Activated CD4-positive, alpha-beta T cell treated with anti-CD3 and anti-CD28 coated beads for 36 hours (primary cell): ENCODE measurements around the gene BTBD17. TPM values are rescaled to one million over a fixed set of nuclear protein-coding genes. Genes with fewer than 3 reads are reported as not detected.
A peak's percentile ranks its signal among the peaks of the same experiment; 100 is the strongest.

Experiments
- ATAC-seq: fragments of 200-7000 bp; cut with Tn5 transposase; one replicate; pipeline ENCODE4 v1.10.0; 2021; ENCODE audit warnings: mild to moderate bottlenecking, moderate library complexity
- CTCF ChIA-PET: fragments of 350-600 bp; sonication (Branson Sonifier 250); formaldehyde crosslinking; loops from one replicate; lab custom pipeline; 2021; ENCODE audit warnings: antibody characterized with exemption; lab: Charles Lee
- POLR2A ChIA-PET: fragments of 350-600 bp; sonication (Branson Sonifier 250); formaldehyde crosslinking; loops from one replicate; lab custom pipeline; 2021; ENCODE audit warnings: antibody characterized with exemption, inconsistent platforms; lab: Charles Lee
- DNase-seq: peaks from one replicate; pipeline ENCODE4 v3.0.0-alpha.2; 2020
- H3K27ac Mint-ChIP-seq: one replicate; pipeline ENCODE4 v1.8.0; 2021; ENCODE audit warnings: mixed read lengths
- H3K27me3 Mint-ChIP-seq: one replicate; pipeline ENCODE4 v1.8.0; 2021; ENCODE audit warnings: mixed read lengths
- H3K36me3 Mint-ChIP-seq: one replicate; pipeline ENCODE4 v1.8.0; 2021; ENCODE audit warnings: low read depth, mixed read lengths
- H3K4me1 Mint-ChIP-seq: one replicate; pipeline ENCODE4 v1.8.0; 2021; ENCODE audit warnings: mixed read lengths
- H3K4me3 Mint-ChIP-seq: one replicate; pipeline ENCODE4 v1.8.0; 2021; ENCODE audit warnings: mild to moderate bottlenecking, moderate library complexity, mixed read lengths
- H3K9me3 Mint-ChIP-seq: one replicate; pipeline ENCODE4 v1.8.0; 2021; ENCODE audit warnings: low read depth, mixed read lengths
- intact Hi-C, 2 experiments: fragments of 100-400 bp; cut with DNase I in 1 of 2; cut with micrococcal nuclease in 1 of 2; formaldehyde crosslinking; loops; one replicate each; pipeline versions ENCODE4 v1.14.2 to v1.15.1; 2022 to 2024; cut with DNase I, micrococcal nuclease
- total RNA-seq, 2 experiments: library from RNA; stranded (reverse); gene quantifications; one replicate each; pipeline ENCODE4 v1.2.3, GENCODE V29; 2021

Gene BTBD17
- total RNA-seq, 2 experiments from 2014 or later, result not detected

- Mint-ChIP-seq H3K4me3 (no peak overlapping the region), H3K27ac (no peak overlapping the region), H3K4me1 (no peaks in the 10 kb centered on the region), H3K27me3 (no peaks in the 10 kb centered on the region), H3K36me3 (no peaks in the 10 kb centered on the region), H3K9me3 (no peaks in the 10 kb centered on the region)
- ATAC-seq (no peak), DNase-seq (no peak)
- POLR2A ChIA-PET, result no interaction called here
- CTCF ChIA-PET, result interaction anchor here (0.6 to 1.9 kb wide), 4 partner anchors 12 to 103 kb away, joined by 3 to 5 read pairs (median 3); partner anchors contain the start of gene GPR142
- intact Hi-C loops, result no loop called here
These were observed 28.8 kb downstream of the BTBD17 start for GRCh38 chr17:74332763-74333283.

- Mint-ChIP-seq H3K9me3 (no peaks in the 10 kb centered on the region), H3K36me3 (no peaks in the 10 kb centered on the region), H3K4me3 (no peak overlapping the region), H3K27me3 (peaks cover 3% of the 10 kb centered on the region), H3K27ac (no peak overlapping the region), H3K4me1 (no peaks in the 10 kb centered on the region)
- DNase-seq, result no peak
- CTCF ChIA-PET, result interaction anchor here (0.6 to 1.1 kb wide), 3 partner anchors 21 to 104 kb away, joined by 3 read pairs; partner anchors contain the start of gene GPR142
- POLR2A ChIA-PET, result no interaction called here
- intact Hi-C loops, result no loop called here
- no peak for ATAC-seq
These were observed 29.5 kb downstream of the BTBD17 start for GRCh38 chr17:74332017-74332650.

DNA sequence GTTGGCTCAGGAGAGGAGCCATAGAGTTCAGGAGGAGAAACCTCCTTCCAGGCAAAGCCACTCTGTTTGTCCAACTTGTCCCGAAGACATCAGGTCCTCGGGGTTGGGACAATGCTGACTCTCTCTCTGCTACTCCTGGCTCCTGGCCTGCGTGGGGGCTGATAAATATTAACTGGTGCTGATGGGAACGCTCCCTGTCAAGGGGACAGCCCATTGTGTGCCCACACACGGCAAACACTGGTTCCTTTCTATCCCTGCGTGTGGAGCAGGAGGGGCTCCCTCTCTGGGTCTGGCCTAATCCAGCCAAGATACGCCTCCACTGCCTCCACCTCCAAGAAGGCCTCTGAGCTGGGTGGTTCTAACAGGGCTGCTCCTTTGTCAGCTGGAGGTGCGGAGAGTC lies 31.2 kb downstream of the BTBD17 start:
- DNase-seq (no peak), ATAC-seq (no peak)
- H3K4me1 Mint-ChIP-seq, result peaks cover 7% of the 10 kb centered on the region
- no peaks in the 10 kb centered on the region for H3K36me3 Mint-ChIP-seq
- H3K27me3 Mint-ChIP-seq, result peaks cover 10% of the 10 kb centered on the region
- no peak overlapping the region for H3K27ac Mint-ChIP-seq
- ChIA-PET CTCF (interaction anchor here (0.6 kb wide), 1 partner anchor 273 kb away, joined by 3 read pairs; no protein-coding TSS in a partner anchor), POLR2A (no interaction called here)
- intact Hi-C loops, result no loop called here
- no peaks in the 10 kb centered on the region for H3K9me3 Mint-ChIP-seq
- no peak overlapping the region for H3K4me3 Mint-ChIP-seq

DNA sequence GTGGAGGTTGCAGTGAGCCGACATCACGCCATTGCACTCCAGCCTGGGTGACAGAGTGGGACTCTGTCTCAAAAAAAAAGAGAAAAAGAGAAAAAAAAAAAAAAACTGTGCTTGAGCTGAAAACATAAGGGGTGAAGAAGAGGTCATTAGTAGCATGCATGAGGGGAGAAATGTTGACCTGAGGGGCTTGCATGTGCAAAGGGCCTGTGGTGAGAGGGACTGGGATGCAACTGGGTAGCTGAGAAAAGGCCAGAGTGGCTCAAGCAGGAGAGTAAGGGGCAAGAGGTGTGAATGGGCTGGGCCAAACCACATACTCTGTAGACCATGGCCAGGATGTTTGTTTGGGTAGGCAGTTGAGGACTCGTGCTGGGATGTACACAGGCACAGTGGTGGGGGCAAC lies 32.3 kb downstream of the BTBD17 start:
- H3K4me3 Mint-ChIP-seq, result no peak overlapping the region
- H3K9me3 Mint-ChIP-seq, result no peaks in the 10 kb centered on the region
- no peak overlapping the region for H3K27ac Mint-ChIP-seq
- H3K36me3 Mint-ChIP-seq, result no peaks in the 10 kb centered on the region
- ChIA-PET CTCF (no interaction called here), POLR2A (no interaction called here)
- peaks cover 13% of the 10 kb centered on the region for H3K27me3 Mint-ChIP-seq
- ATAC-seq (no peak), DNase-seq (no peak)
- intact Hi-C loops, result no loop called here
- H3K4me1 Mint-ChIP-seq, result peaks cover 9% of the 10 kb centered on the region

DNA sequence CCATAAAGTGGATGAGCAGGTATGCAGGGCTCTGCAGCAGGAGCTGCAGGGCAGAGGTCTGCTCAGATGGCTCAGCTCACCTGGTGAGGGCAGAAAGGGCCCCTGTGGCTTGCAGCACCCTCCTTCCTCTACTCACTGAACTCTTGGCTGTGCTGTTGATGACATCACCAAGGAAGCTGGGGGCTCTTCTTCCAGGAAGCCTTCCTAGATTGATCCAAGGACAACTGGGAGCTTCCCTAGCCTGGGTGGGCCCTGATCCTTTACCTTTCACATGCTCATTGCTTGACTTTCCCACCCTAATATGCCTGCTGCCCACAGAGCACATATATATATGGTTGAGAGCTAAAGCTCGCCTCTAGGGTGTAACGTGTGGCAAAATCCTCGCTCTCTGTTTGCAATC lies 33.2 kb downstream of the BTBD17 start:
- intact Hi-C loops, result no loop called here
- POLR2A ChIA-PET, result no interaction called here
- Mint-ChIP-seq H3K27me3 (peaks cover 16% of the 10 kb centered on the region), H3K27ac (no peak overlapping the region), H3K4me3 (no peak overlapping the region), H3K9me3 (no peaks in the 10 kb centered on the region), H3K36me3 (no peaks in the 10 kb centered on the region), H3K4me1 (peaks cover 9% of the 10 kb centered on the region)
- DNase-seq, result no peak
- no peak for ATAC-seq
- CTCF ChIA-PET, result interaction anchor here (0.8 to 1.0 kb wide), 2 partner anchors 14 to 40 kb away, joined by 3 read pairs; no protein-coding TSS in a partner anchor

DNA sequence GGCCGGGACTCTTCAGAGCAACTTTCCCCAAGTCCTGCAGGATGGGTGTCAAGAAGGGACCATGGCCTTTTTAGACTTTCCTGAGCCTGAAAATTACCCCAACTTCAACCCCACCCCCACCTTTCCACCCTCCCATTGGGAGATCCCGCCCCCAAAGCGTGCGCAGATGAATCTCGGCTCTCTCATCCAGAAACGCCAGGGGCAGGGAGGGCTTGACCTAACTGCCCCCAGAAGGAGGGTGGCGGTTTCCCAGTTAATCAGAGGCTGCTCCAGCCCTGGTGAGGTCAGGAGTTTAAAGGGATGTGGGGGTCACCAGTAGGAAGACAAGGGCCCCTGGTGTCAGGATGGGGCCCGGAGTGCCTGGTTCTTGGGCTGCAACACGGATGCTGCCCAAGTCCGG lies 35.2 kb downstream of the BTBD17 start:
- no peaks in the 10 kb centered on the region for H3K36me3 Mint-ChIP-seq
- no peak overlapping the region for H3K4me3 Mint-ChIP-seq
- CTCF ChIA-PET, result interaction anchor here (0.5 to 0.6 kb wide), 2 partner anchors 42 to 131 kb away, joined by 3 read pairs; no protein-coding TSS in a partner anchor
- peaks cover 9% of the 10 kb centered on the region for H3K4me1 Mint-ChIP-seq
- peaks cover 19% of the 10 kb centered on the region for H3K27me3 Mint-ChIP-seq
- DNase-seq (no peak), ATAC-seq (no peak)
- POLR2A ChIA-PET, result interaction anchor here (0.6 kb wide), 1 partner anchor 120 kb away, joined by 4 read pairs; no protein-coding TSS in a partner anchor
- H3K9me3 Mint-ChIP-seq, result no peaks in the 10 kb centered on the region
- intact Hi-C loops, result no loop called here
- H3K27ac Mint-ChIP-seq, result no peak overlapping the region

GRCh38 chr17:74325743-74326379 lies 35.8 kb downstream of the BTBD17 start, which contains the start of gene KIF19:
KIF19 (plus strand) TSS chr17:74326226; CDS start chr17:74326350, 124 bp downstream.
- POLR2A ChIA-PET, result interaction anchor here (0.6 kb wide), 1 partner anchor 119 kb away, joined by 4 read pairs; no protein-coding TSS in a partner anchor
- H3K4me3 Mint-ChIP-seq, result peak within 1 kb of the TSS; percentile 10
- intact Hi-C loops, result no loop called here
- no peaks in the 10 kb centered on the region for H3K9me3 Mint-ChIP-seq
- H3K27me3 Mint-ChIP-seq, result peaks cover 19% of the 10 kb centered on the region
- H3K36me3 Mint-ChIP-seq, result no peaks in the 10 kb centered on the region
- peak; percentile 75 for DNase-seq
- ATAC-seq, result peak; percentile 92
- H3K27ac Mint-ChIP-seq, result no peak within 1 kb of the TSS
- H3K4me1 Mint-ChIP-seq, result peaks cover 9% of the 10 kb centered on the region
- CTCF ChIA-PET, result interaction anchor here (0.5 kb wide), 1 partner anchor 41 kb away, joined by 3 read pairs; no protein-coding TSS in a partner anchor

DNA sequence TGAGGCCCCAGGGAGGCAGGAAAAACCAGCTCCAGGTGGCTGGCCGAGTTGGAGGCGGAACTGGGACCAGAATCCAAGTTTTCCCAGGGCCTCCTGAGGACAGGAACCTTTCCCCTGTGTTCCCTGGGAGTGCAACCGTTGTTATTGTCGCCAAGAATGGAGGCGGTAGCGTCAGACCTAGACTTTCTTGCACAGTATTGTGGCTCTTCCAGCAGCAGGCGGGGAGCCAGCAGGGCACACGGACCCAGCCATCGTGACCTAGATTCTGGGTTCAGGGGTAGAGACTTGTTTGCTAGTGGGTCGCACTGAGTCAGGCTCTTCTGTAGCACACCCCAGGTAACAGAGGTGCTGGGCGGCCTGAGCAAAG lies 36.3 kb downstream of the BTBD17 start:
- Mint-ChIP-seq H3K27ac (no peak overlapping the region), H3K4me3 (peak overlapping the region; percentile 10), H3K4me1 (peaks cover 9% of the 10 kb centered on the region), H3K27me3 (peaks cover 19% of the 10 kb centered on the region), H3K9me3 (no peaks in the 10 kb centered on the region), H3K36me3 (no peaks in the 10 kb centered on the region)
- DNase-seq (no peak), ATAC-seq (no peak)
- ChIA-PET POLR2A (no interaction called here), CTCF (no interaction called here)
- intact Hi-C loops, result no loop called here

- Mint-ChIP-seq H3K36me3 (no peaks in the 10 kb centered on the region), H3K27ac (no peak overlapping the region), H3K4me3 (no peak overlapping the region), H3K27me3 (peaks cover 19% of the 10 kb centered on the region), H3K4me1 (peaks cover 9% of the 10 kb centered on the region), H3K9me3 (no peaks in the 10 kb centered on the region)
- intact Hi-C loops, result no loop called here
- CTCF ChIA-PET, result no interaction called here
- ATAC-seq (no peak), DNase-seq (no peak)
- POLR2A ChIA-PET, result no interaction called here
These were observed 37.1 kb downstream of the BTBD17 start for GRCh38 chr17:74324521-74324920.

DNA sequence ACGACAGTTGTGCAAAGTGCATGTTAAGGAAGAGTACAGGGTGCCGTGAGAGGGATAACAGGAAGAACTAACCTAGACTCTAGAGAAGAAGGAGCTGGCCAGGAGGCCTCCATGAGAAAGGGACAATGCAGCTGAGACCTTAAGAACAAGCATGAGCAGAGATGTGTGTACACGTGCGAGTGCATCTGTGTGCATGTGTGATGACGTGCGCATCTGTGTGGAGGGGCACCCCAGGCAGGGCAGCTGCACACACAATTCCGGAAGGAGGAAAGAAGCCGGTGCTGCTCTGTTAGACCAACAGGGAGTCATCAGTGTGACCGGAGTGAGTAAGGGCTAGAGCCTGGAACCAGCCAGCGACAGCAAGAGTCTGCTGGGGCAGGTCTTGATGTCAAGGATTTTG lies 43.3 kb downstream of the BTBD17 start:
- ChIA-PET POLR2A (no interaction called here), CTCF (interaction anchor here (0.7 kb wide), 1 partner anchor 1401 kb away, joined by 5 read pairs; no protein-coding TSS in a partner anchor)
- H3K27me3 Mint-ChIP-seq, result peaks cover 3% of the 10 kb centered on the region
- no peaks in the 10 kb centered on the region for H3K4me1 Mint-ChIP-seq
- ATAC-seq, result no peak
- DNase-seq, result no peak
- intact Hi-C loops, result no loop called here
- H3K27ac Mint-ChIP-seq, result no peak overlapping the region
- H3K9me3 Mint-ChIP-seq, result no peaks in the 10 kb centered on the region
- no peaks in the 10 kb centered on the region for H3K36me3 Mint-ChIP-seq
- H3K4me3 Mint-ChIP-seq, result no peak overlapping the region

GRCh38 chr17:74317071-74317470 lies 44.6 kb downstream of the BTBD17 start:
- ChIA-PET POLR2A (no interaction called here), CTCF (no interaction called here)
- DNase-seq (no peak), ATAC-seq (no peak)
- Mint-ChIP-seq H3K36me3 (no peaks in the 10 kb centered on the region), H3K4me1 (no peaks in the 10 kb centered on the region), H3K27ac (no peak overlapping the region), H3K27me3 (no peaks in the 10 kb centered on the region), H3K9me3 (peaks cover 3% of the 10 kb centered on the region), H3K4me3 (no peak overlapping the region)
- intact Hi-C loops, result no loop called here
